SK-N-SH treated with all-trans-retinoic acid at 6 μM for 48 hours (cell line): ENCODE results near the gene SHANK2.

ENCODE experiments used
- ATAC-seq: fragments of 200-7000 bp; cut with Tn5 transposase; 3 replicates; pipeline ENCODE4 v1.9.1; 2020; ENCODE audit warnings: mild to moderate bottlenecking, moderate library complexity
- ARNTL ChIP-seq: fragments of 450-650 bp; formaldehyde crosslinking; IDR thresholded peaks from 2 replicates; pipeline ENCODE4 v1.5.0; 2020; ENCODE audit warnings: low read depth, mild to moderate bottlenecking, moderate library complexity, borderline replicate concordance
- BACH2 ChIP-seq: fragments of 250-450 bp; sonication (Bioruptor Pico); IDR thresholded peaks from 2 replicates; pipeline ENCODE4 v1.9.0; 2021; ENCODE audit warnings: mild to moderate bottlenecking, borderline replicate concordance
- CSRNP3 ChIP-seq: fragments of 250-450 bp; sonication (Bioruptor Pico); IDR thresholded peaks from 2 replicates; pipeline ENCODE4 v1.5.1; 2021; ENCODE audit warnings: mild to moderate bottlenecking, moderate library complexity
- GLIS3 ChIP-seq: fragments of 250-450 bp; sonication (Bioruptor Pico); IDR thresholded peaks from 2 replicates; pipeline ENCODE4 v1.5.0; 2020; ENCODE audit warnings: mild to moderate bottlenecking, moderate library complexity
- ISL1 ChIP-seq: fragments of 250-450 bp; sonication (Bioruptor Pico); IDR thresholded peaks from 2 replicates; pipeline ENCODE4 v2.1.2; 2022; ENCODE audit warnings: mild to moderate bottlenecking, moderate library complexity
- OSR1 ChIP-seq: fragments of 250-450 bp; sonication (Bioruptor Pico); IDR thresholded peaks from 2 replicates; pipeline ENCODE4 v1.8.0; 2022; ENCODE audit warnings: moderate library complexity, mild to moderate bottlenecking, inconsistent platforms
- PATZ1 ChIP-seq: fragments of 250-450 bp; sonication (Bioruptor Pico); IDR thresholded peaks from 2 replicates; pipeline ENCODE4 v1.8.0; 2020; ENCODE audit warnings: mild to moderate bottlenecking, moderate library complexity, borderline replicate concordance
- POU6F1 ChIP-seq: fragments of 250-450 bp; sonication (Bioruptor Pico); IDR thresholded peaks from 2 replicates; pipeline ENCODE4 v1.8.0; 2021; ENCODE audit warnings: low read depth, mild to moderate bottlenecking, moderate library complexity, borderline replicate concordance
- PPARA ChIP-seq: fragments of 250-450 bp; sonication (Bioruptor Pico); IDR thresholded peaks from 2 replicates; pipeline ENCODE4 v1.5.0; 2020; ENCODE audit warnings: mild to moderate bottlenecking, borderline replicate concordance
- TCF4 ChIP-seq: fragments of 250-450 bp; sonication (Bioruptor Pico); IDR thresholded peaks from 2 replicates; pipeline ENCODE4 v1.8.0; 2021; ENCODE audit warnings: mild to moderate bottlenecking, moderate library complexity, borderline replicate concordance
- TOX ChIP-seq: fragments of 250-450 bp; sonication (Bioruptor Pico); IDR thresholded peaks from 2 replicates; pipeline ENCODE4 v1.8.0; 2021; ENCODE audit warnings: mild to moderate bottlenecking, moderate library complexity, borderline replicate concordance
- ZC3H10 ChIP-seq: fragments of 250-450 bp; sonication (Bioruptor Pico); IDR thresholded peaks from 2 replicates; pipeline ENCODE4 v1.5.1; 2021; ENCODE audit warnings: mild to moderate bottlenecking, moderate library complexity
- ZFP3 ChIP-seq: fragments of 250-450 bp; sonication (Bioruptor Pico); IDR thresholded peaks from 2 replicates; pipeline ENCODE4 v1.5.0; 2020; ENCODE audit warnings: mild to moderate bottlenecking, moderate library complexity
- ZFP30 ChIP-seq: fragments of 450-650 bp; formaldehyde crosslinking; IDR thresholded peaks from 2 replicates; pipeline ENCODE4 v1.5.0; 2022; ENCODE audit warnings: mild to moderate bottlenecking, moderate library complexity
- ZNF8 ChIP-seq: fragments of 450-650 bp; formaldehyde crosslinking; IDR thresholded peaks from 2 replicates; pipeline ENCODE4 v1.5.0; 2020; ENCODE audit warnings: mild to moderate bottlenecking, moderate library complexity

Gene SHANK2

GRCh38 chr11:71298761-71299181, 46.4 kb upstream of the SHANK2 start (continued):
- TF ChIP-seq PATZ1 (no peak), CSRNP3 (CRISPR knock-in tag) (no peak)

GRCh38 chr11:71298016-71298550, 45.7 kb upstream of the SHANK2 start:
- no peak for ATAC-seq
- no peak for TF ChIP-seq ARNTL (CRISPR knock-in tag)

- no peak for TF ChIP-seq TOX
- TF ChIP-seq, all 23 proteins: peak for 0
- ATAC-seq: no peak
Measured at GRCh38 chr11:71294846-71295600, 42.6 kb upstream of the SHANK2 start.

- no peak for TF ChIP-seq ZNF8
- TF ChIP-seq PPARA (CRISPR knock-in tag): no peak
- no peak for TF ChIP-seq CSRNP3 (CRISPR knock-in tag)
- ATAC-seq: no peak
Measured at GRCh38 chr11:71293961-71294782, 41.8 kb upstream of the SHANK2 start.

GRCh38 chr11:71286701-71287643, 34.6 kb upstream of the SHANK2 start:
- peak; percentile 74 for TF ChIP-seq TCF4 (CRISPR knock-in tag)
- no peak for TF ChIP-seq ISL1 (CRISPR knock-in tag)
- TF ChIP-seq, all 23 proteins: peak for 1
- no peak; the same call in 2 of the 3 replicates for ATAC-seq

- ATAC-seq: no peak
- TF ChIP-seq ZC3H10 (no peak), CSRNP3 (CRISPR knock-in tag) (no peak), ISL1 (CRISPR knock-in tag) (no peak), POU6F1 (no peak), GLIS3 (CRISPR knock-in tag) (no peak), BACH2 (CRISPR knock-in tag) (no peak), OSR1 (no peak), ARNTL (CRISPR knock-in tag) (no peak), ZFP30 (CRISPR knock-in tag) (no peak), ZFP3 (CRISPR knock-in tag) (no peak)
Measured at GRCh38 chr11:71285111-71285510, 32.7 kb upstream of the SHANK2 start.
